ENCODE measurements around the gene RIBC2.

DNA sequence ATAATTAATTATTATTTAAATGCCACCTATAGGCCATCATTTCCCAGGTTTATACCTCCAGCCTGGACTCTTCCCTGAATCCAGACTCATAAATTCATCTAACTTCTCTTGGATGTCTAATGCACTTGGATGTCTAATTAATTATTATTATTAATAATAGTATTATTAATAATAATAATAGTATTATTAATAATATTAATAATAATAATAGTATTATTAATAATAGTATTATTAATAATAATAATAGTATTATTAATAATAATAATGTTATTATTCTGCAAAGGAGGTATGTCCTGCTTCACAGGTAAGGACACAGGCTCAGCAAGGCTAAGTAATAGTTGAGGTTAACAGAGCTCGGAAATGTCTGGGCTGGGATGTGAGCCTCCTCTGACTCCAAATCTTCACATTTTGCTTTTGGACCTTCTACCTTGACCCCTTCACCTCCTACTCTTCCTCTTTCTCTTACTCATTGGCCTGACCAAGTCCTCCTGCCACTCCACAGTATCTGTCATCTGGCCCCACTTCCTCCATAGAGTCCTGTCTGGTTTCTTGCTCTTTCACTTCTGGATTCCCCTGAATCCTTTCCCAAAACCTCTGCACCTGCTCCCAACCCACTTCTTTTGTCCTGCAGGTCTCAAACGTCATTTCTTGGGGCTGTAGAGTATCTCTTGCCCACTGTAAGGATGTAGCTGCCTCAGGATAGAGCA lies 8.0 kb downstream of the RIBC2 start:
- TF ChIP-seq, protein P1, sequence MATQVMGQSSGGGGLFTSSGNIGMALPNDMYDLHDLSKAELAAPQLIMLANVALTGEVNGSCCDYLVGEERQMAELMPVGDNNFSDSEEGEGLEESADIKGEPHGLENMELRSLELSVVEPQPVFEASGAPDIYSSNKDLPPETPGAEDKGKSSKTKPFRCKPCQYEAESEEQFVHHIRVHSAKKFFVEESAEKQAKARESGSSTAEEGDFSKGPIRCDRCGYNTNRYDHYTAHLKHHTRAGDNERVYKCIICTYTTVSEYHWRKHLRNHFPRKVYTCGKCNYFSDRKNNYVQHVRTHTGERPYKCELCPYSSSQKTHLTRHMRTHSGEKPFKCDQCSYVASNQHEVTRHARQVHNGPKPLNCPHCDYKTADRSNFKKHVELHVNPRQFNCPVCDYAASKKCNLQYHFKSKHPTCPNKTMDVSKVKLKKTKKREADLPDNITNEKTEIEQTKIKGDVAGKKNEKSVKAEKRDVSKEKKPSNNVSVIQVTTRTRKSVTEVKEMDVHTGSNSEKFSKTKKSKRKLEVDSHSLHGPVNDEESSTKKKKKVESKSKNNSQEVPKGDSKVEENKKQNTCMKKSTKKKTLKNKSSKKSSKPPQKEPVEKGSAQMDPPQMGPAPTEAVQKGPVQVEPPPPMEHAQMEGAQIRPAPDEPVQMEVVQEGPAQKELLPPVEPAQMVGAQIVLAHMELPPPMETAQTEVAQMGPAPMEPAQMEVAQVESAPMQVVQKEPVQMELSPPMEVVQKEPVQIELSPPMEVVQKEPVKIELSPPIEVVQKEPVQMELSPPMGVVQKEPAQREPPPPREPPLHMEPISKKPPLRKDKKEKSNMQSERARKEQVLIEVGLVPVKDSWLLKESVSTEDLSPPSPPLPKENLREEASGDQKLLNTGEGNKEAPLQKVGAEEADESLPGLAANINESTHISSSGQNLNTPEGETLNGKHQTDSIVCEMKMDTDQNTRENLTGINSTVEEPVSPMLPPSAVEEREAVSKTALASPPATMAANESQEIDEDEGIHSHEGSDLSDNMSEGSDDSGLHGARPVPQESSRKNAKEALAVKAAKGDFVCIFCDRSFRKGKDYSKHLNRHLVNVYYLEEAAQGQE (IDR thresholded peaks at IDR 0.05) = no peak
- TF ChIP-seq, protein P2, sequence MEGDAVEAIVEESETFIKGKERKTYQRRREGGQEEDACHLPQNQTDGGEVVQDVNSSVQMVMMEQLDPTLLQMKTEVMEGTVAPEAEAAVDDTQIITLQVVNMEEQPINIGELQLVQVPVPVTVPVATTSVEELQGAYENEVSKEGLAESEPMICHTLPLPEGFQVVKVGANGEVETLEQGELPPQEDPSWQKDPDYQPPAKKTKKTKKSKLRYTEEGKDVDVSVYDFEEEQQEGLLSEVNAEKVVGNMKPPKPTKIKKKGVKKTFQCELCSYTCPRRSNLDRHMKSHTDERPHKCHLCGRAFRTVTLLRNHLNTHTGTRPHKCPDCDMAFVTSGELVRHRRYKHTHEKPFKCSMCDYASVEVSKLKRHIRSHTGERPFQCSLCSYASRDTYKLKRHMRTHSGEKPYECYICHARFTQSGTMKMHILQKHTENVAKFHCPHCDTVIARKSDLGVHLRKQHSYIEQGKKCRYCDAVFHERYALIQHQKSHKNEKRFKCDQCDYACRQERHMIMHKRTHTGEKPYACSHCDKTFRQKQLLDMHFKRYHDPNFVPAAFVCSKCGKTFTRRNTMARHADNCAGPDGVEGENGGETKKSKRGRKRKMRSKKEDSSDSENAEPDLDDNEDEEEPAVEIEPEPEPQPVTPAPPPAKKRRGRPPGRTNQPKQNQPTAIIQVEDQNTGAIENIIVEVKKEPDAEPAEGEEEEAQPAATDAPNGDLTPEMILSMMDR (IDR thresholded peaks at IDR 0.05; ENCODE audit: low read depth, low read length, missing input control) = no peak
- no peak for TF ChIP-seq YY1 (IDR thresholded peaks at IDR 0.05)
- TF ChIP-seq RXRA (IDR thresholded peaks at IDR 0.05) = no peak
- TF ChIP-seq, protein P3, sequence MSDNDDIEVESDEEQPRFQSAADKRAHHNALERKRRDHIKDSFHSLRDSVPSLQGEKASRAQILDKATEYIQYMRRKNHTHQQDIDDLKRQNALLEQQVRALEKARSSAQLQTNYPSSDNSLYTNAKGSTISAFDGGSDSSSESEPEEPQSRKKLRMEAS (IDR thresholded peaks at IDR 0.05) = no peak
- TF ChIP-seq FOXA1 (IDR thresholded peaks at IDR 0.05) = no peak
- no peak for TF ChIP-seq EGR1 (IDR thresholded peaks at IDR 0.05; ENCODE audit: low read depth in 2 of 2)
- TF ChIP-seq, protein P4, sequence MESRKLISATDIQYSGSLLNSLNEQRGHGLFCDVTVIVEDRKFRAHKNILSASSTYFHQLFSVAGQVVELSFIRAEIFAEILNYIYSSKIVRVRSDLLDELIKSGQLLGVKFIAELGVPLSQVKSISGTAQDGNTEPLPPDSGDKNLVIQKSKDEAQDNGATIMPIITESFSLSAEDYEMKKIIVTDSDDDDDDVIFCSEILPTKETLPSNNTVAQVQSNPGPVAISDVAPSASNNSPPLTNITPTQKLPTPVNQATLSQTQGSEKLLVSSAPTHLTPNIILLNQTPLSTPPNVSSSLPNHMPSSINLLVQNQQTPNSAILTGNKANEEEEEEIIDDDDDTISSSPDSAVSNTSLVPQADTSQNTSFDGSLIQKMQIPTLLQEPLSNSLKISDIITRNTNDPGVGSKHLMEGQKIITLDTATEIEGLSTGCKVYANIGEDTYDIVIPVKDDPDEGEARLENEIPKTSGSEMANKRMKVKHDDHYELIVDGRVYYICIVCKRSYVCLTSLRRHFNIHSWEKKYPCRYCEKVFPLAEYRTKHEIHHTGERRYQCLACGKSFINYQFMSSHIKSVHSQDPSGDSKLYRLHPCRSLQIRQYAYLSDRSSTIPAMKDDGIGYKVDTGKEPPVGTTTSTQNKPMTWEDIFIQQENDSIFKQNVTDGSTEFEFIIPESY (IDR thresholded peaks at IDR 0.05) = no peak
- TF ChIP-seq GABPA (IDR thresholded peaks at IDR 0.05 in 1 of 2, conservative IDR thresholded peaks at IDR 0.05 in 1 of 2) = no peak
- TF ChIP-seq, protein P5, sequence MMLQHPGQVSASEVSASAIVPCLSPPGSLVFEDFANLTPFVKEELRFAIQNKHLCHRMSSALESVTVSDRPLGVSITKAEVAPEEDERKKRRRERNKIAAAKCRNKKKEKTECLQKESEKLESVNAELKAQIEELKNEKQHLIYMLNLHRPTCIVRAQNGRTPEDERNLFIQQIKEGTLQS (IDR thresholded peaks at IDR 0.05) = no peak
- TF ChIP-seq RAD21 (IDR thresholded peaks at IDR 0.05) = no peak
- no peak for TF ChIP-seq SP1 (IDR thresholded peaks at IDR 0.05)
- no peak for TF ChIP-seq TAF1 (conservative IDR thresholded peaks at IDR 0.05)
